ENCODE data around the gene CCL25. TPM values are rescaled to one million over a fixed set of nuclear protein-coding genes. Genes with fewer than 3 reads are reported as not detected.

The CCL25 gene
- total RNA-seq, 1 experiment from 2014 or later = not detected

- no peaks in the 10 kb centered on the region for H3K36me3 ChIP-seq
- no peak for DNase-seq
- H3K27me3 ChIP-seq = peaks cover 6% of the 10 kb centered on the region; the same call in 1 of the 2 replicates
- no peaks in the 10 kb centered on the region for H3K9me3 ChIP-seq
- H3K4me3 ChIP-seq = no peak overlapping the region
Observed at GRCh38 chr19:8038815-8039214, 13.7 kb upstream of the CCL25 start.

DNA sequence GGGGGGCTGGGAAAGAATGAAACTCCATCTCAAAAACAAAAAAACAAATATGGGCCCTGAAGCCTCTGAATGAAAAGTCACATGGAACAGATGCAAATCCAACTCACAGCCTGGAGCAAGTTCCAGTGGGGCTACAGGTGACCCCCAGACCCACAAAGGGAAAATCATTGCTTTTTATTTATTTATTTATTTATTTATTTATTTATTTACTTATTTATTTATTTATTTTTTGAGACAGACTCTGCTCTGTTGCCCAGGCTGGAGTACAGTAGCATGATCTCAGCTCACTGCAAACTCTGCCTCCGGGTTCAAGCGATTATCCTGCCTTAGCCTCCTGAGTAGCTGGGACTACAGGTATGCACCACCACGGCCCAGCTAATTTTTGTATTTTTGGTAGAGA lies 13.3 kb upstream of the CCL25 start:
- Histone ChIP-seq H3K4me3 (no peak overlapping the region), H3K9me3 (no peaks in the 10 kb centered on the region), H3K27me3 (peaks cover 7% of the 10 kb centered on the region; the same call in 1 of the 2 replicates), H3K36me3 (no peaks in the 10 kb centered on the region)
- DNase-seq = no peak

GRCh38 chr19:8041531-8041931 lies 11.0 kb upstream of the CCL25 start:
- no peak overlapping the region for H3K4me3 ChIP-seq
- H3K9me3 ChIP-seq = no peaks in the 10 kb centered on the region
- no peaks in the 10 kb centered on the region for H3K36me3 ChIP-seq
- peaks cover 9% of the 10 kb centered on the region; the same call in 1 of the 2 replicates for H3K27me3 ChIP-seq
- no peak for DNase-seq

DNA sequence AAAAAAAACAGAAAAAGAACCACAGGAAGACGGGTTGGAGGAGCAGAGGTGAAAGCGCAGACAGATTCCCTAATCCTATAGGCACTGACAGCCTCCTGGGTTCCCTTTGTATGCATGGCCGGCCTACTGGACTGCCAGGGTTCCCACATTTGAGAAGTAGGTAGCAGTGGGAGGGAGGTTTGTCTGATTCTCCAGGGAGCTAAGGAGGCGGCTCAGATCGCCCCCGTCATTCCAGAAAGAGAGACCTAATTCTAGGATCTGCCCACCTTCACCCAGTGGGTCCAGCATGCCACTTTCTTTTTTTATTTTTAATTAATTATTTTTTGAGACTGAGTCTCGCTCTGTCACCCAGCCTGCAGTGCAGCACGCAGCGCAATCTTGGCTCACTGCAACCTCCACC lies 9.7 kb upstream of the CCL25 start:
- no peaks in the 10 kb centered on the region for H3K9me3 ChIP-seq
- H3K27me3 ChIP-seq = peaks cover 6% of the 10 kb centered on the region; the same call in 1 of the 2 replicates
- H3K4me3 ChIP-seq = no peak overlapping the region
- H3K36me3 ChIP-seq = no peaks in the 10 kb centered on the region
- no peak for DNase-seq

GRCh38 chr19:8044018-8044417 lies 8.5 kb upstream of the CCL25 start:
- DNase-seq = no peak

DNA sequence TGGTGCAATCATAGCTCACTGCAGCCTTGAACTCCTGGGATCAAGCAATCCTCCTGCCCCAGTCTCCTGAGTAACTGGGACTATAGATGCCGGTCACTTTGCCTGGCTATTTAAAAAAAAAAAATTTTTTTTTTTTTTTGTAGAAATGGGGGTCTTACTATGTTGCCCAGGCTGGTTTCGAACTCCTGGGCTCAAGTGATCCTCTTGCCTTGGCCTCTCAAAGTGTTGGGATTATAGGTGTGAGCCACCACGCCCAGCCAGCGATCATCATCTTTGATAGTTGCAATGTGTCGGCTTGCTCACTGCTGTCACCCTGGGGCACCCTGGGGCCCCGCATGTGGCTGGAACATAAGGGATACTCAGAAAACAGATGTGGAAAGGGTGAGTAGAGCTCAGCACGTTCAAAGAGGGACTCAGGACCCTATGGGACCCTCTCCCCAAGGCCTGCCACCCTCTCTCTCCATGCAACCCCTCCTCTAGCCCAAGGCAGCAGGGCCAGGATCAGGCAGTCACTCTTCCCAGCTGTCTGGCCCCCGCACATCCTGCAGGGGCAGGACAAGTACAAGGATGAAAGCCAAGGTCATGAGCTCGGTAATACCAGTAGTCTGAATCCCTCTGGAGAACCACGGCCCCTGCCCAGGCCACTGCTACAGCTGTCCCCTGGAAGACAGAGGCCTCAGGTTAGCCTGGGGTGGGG lies 6.5 kb upstream of the CCL25 start:
- H3K4me3 ChIP-seq = no peak overlapping the region
- peaks cover 30% of the 10 kb centered on the region for H3K27me3 ChIP-seq
- H3K36me3 ChIP-seq = no peaks in the 10 kb centered on the region
- H3K9me3 ChIP-seq = peaks cover 5% of the 10 kb centered on the region; the same call in 1 of the 2 replicates
- no peak for DNase-seq

More at GRCh38 chr19:8044018-8044417, 8.5 kb upstream of the CCL25 start:
- no peaks in the 10 kb centered on the region for H3K36me3 ChIP-seq
- no peaks in the 10 kb centered on the region for H3K9me3 ChIP-seq
- H3K27me3 ChIP-seq = peaks cover 14% of the 10 kb centered on the region
- no peak overlapping the region for H3K4me3 ChIP-seq

DNA sequence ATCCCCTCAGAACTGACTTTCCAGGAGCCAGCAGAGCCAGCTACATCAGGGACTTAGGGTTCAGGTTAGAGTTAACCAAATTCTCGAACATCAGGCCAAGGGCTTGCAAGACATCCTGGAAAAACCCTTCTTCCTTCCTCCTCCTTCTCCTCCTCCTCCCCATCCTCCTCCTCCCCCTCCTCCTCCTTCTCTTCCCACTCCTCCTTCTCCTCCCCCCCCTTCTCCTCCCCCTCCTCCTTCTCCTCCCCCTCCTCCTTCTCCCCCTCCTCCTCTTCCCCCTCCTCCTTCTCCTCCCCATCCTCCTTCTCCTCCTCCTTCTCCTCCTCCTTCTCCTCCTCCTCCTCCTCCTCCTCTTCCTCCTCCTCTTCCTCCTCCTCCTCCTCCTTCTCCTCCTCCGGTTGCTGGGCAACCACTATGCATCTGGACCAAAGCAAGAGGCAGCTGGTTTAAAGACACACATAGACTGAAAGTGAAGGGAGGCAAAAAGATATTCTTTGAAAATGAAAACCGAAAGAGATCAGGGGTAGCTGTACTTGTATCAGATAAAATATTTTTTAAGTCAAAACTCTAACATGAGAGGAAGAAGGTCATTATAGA lies 5.9 kb upstream of the CCL25 start:
- peaks cover 30% of the 10 kb centered on the region for H3K27me3 ChIP-seq
- no peaks in the 10 kb centered on the region for H3K36me3 ChIP-seq
- peak; percentile 21 for DNase-seq
- no peak overlapping the region for H3K4me3 ChIP-seq
- H3K9me3 ChIP-seq = peaks cover 5% of the 10 kb centered on the region; the same call in 1 of the 2 replicates

DNA sequence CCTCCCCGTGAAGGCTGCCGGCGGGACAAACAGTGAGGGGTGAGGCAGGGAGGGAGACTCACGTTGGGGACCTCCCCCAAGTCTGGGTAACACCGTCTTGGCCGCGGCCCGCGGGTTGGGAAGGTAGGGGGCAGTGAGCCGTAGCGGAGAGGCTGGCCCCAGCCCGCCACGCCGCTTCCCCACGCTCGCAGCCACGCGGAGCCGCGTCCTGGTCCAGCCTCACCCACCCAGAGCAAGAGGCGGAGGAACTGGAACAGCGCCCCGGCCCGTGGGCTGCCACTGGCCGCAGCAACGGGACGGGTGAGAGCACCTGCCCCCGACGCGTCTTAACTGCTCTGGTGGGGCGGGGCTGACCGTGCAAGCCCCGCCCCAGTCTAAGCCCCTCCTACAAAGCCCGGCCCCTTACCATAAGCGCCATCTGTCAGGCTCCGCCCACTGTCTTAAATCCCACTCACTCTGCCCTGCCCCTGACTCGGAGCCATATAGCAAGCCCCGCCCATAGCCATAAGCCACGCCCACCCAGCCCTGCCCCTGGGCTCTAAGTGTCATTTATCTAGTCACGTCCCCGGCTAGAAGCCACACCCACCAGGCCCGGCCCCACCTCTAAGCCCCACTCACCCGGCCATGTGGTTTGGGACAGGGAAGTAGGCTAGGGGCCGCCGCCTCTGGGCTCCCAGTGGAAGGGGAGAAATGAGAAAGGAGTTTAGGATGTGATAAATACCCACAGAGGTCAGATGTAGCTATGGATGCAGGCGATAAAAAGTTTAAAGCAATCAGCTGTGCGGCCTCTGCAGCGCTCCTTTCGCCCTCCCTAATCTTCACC lies 2.1 kb upstream of the CCL25 start:
- Histone ChIP-seq H3K9me3 (peaks cover 5% of the 10 kb centered on the region; the same call in 1 of the 2 replicates), H3K27me3 (peaks cover 28% of the 10 kb centered on the region), H3K36me3 (no peaks in the 10 kb centered on the region), H3K4me3 (peak overlapping the region; percentile 40)
- DNase-seq = peak; percentile 94

- Histone ChIP-seq H3K27me3 (peaks cover 15% of the 10 kb centered on the region), H3K36me3 (no peaks in the 10 kb centered on the region), H3K4me3 (no peak overlapping the region), H3K9me3 (peaks cover 5% of the 10 kb centered on the region; the same call in 1 of the 2 replicates)
- DNase-seq = no peak
Observed at GRCh38 chr19:8054169-8054568, 1.6 kb downstream of the CCL25 start.

DNA sequence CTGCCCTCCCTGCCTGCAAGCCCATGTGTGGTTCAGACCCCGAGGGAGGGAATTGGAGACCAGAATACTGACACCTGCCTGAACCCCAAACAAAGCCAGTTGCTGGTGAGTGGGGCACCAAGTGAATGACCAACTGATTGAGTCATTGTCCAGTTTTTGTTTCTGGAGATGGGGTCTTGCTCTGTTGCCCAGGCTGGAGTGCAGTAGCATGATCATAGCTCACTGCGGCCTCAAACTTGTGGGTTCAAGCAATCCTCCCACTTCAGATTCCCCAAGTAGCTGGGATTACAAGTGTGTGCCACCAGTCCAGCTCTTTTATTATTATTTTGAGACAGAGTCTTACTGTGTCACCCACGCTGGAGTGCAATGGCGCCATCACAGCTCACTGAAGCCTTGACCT lies 4.0 kb downstream of the CCL25 start:
- H3K9me3 ChIP-seq = no peaks in the 10 kb centered on the region
- no peak for DNase-seq
- H3K36me3 ChIP-seq = no peaks in the 10 kb centered on the region
- H3K27me3 ChIP-seq = peaks cover 5% of the 10 kb centered on the region; the same call in 1 of the 2 replicates
- H3K4me3 ChIP-seq = no peak overlapping the region

GRCh38 chr19:8057545-8058270 lies 5.1 kb downstream of the CCL25 start:
- H3K36me3 ChIP-seq = no peaks in the 10 kb centered on the region
- no peaks in the 10 kb centered on the region for H3K9me3 ChIP-seq
- peaks cover 9% of the 10 kb centered on the region; the same call in 1 of the 2 replicates for H3K27me3 ChIP-seq
- H3K4me3 ChIP-seq = no peak overlapping the region
- no peak for DNase-seq

DNA sequence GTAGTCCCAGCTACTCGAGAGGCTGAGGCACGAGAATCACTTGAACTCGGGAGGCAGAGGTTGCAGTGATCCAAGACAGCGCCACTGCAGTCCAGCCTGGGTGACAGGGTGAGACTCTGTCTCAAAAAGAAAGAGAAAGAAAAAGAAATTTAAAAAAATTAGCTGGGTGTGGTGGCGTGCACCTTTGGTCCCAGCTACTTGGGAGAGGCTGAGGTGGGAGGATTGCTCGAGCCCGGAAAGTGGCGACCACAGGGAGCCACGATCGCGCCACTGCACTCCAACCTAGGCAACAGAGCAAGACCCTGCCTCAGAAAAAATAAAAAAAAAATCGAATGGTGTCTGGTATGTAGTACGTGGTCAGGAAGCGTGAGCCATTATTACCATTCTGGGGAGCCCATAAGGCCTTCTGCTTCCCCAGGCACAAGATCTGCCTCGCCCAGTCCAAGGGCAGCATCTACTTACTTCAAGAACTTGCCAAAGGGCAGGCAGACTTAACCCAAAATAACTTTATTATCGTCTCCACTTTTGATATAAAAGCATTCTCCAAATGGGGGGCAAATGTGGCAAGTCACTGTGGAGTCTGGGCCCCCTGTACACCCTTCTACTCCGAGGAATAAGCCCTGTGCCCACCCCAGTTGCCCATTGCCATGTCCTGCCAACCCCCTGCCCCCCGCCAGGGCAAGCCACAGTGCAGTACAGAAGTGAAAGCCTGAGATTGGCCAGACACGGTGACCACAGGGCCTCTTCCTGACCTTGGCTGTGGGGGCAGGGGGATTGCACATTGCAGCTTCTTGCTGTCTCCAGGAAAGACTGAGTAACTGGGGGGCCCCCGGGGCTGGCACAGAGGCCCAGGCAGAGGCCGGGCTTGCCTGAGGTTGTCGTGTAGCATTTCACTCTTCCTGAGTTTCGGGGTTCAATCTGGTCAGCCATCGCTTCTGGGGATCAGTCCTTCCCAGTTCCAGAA lies 12.6 kb downstream of the CCL25 start:
- Histone ChIP-seq H3K36me3 (no peaks in the 10 kb centered on the region), H3K9me3 (peaks cover 13% of the 10 kb centered on the region), H3K4me3 (no peak overlapping the region), H3K27me3 (peaks cover 11% of the 10 kb centered on the region; the same call in 1 of the 2 replicates)
- DNase-seq = no peak

DNA sequence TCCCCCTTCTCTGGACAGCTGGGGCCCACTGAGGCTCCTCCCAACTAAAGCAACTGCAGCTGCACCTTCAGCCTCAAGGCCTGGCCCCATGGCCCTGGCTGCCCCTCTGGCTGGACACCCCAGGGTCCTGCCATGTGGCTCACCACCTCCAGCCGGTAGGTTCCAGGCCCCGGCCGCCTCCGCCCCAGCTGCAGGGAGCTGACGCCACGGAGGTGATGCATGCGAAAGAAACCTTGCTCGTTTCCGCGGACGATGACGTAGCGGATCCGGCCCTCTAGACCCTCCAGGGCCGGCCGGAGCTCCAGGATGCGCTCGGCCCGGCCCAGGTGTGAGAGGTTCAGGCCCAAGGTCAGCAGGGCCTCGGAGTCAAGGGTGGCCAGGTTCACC lies 13.3 kb downstream of the CCL25 start:
- H3K9me3 ChIP-seq = peaks cover 16% of the 10 kb centered on the region
- peaks cover 11% of the 10 kb centered on the region; the same call in 1 of the 2 replicates for H3K27me3 ChIP-seq
- DNase-seq = no peak
- no peak overlapping the region for H3K4me3 ChIP-seq
- H3K36me3 ChIP-seq = no peaks in the 10 kb centered on the region

- Histone ChIP-seq H3K4me3 (no peak overlapping the region), H3K27me3 (no peaks in the 10 kb centered on the region), H3K36me3 (no peaks in the 10 kb centered on the region), H3K9me3 (peaks cover 16% of the 10 kb centered on the region)
- DNase-seq = no peak
Observed at GRCh38 chr19:8069096-8069973, 16.8 kb downstream of the CCL25 start.

DNA sequence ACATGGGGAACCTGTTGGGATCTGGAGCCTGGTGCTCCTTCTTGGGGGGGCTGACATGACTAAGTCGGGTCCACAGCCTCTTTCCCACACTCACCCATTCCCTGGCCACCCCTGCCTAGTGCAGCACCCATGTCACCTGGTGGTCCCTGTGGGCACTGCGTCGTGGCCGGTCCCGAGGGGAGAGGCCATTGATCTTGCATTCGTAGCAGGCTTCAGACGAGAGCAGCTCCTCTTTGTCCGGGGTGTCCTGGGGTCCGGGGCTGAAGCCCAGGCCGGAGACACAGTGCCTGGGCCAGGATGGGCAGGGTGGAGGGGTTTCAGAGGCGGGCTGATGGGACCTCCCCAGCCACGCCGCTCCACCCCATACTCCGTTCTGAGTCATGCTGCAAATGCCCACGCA lies 19.4 kb downstream of the CCL25 start:
- Histone ChIP-seq H3K4me3 (no peak overlapping the region), H3K36me3 (no peaks in the 10 kb centered on the region), H3K27me3 (peaks cover 2% of the 10 kb centered on the region; the same call in 1 of the 2 replicates), H3K9me3 (peaks cover 16% of the 10 kb centered on the region)
- DNase-seq = no peak

Measured in MG63 (cell line).